ENCODE measurements around the gene KL. TPM values are rescaled to one million over a fixed set of nuclear protein-coding genes. Genes with fewer than 3 reads are reported as not detected.

The KL gene
- total RNA-seq, 1 donor from 2014 or later: 1.9 TPM

DNA sequence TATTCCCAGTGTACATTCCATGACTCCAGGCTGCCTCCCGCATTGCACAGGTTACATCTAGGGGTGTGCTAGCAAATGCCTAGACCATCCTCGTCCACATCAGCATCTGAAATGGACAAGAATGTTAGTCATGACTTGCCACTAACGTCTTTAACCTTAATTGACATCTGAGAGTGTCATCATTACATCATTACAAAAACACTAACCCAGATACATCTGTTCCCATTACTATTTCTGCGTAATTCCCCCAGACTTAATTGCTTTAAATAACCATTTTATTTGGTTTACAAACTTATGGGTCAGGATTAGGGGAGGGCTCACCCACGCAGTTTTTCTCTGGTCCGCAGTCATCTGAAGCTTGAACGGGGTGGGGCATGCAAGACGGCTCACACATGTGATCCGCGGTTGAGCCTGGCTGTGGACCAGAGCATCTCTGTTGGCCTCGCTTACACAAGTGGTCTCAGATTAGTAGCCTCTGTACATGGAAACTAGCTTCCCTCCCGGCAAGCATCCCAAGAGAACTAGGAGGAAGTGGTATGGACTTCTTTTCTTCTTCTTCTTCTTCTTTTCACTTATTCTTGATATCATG lies 15.9 kb downstream of the KL start:
- intact Hi-C loops (cut with DNase I): no loop called here
- no peak for DNase-seq (ENCODE audit: low spot score)

DNA sequence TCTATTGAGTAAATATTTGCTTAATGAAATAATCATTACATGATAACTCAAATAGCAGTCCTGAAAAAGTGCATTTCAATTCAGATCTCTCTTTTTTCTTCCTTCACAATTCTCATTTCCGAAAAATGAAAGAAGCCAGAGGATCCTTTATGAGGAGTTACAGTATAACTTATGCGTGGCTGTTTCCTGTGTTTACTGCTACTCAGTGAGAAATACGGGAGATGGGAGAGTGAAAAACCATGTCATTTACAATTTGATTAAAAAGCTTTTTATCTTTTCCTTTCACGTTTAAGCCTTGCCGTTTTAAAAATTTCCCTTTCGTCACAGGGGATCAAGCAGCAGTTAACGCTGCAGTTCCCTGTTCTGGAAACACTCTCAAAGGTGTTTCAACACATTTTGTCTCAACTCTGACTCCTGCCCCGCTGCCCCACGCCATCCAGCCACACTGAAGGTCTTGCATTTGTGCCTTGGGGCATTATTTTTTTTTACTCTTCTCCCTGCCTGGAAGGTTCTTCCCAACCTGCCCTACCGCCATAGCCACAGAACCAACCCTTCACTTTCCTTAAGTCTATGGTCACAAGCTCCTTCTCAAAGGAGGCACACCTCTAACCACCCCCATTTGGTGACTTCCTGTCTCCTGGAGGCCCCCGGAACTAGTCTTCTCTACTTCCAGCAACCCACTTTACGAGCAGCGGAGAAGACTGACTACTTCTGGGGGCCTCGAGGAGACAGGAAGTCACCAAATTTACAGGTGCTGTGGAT lies 17.0 kb downstream of the KL start:
- DNase-seq (ENCODE audit: low spot score): no peak
- intact Hi-C loops (cut with DNase I): no loop called here

DNA sequence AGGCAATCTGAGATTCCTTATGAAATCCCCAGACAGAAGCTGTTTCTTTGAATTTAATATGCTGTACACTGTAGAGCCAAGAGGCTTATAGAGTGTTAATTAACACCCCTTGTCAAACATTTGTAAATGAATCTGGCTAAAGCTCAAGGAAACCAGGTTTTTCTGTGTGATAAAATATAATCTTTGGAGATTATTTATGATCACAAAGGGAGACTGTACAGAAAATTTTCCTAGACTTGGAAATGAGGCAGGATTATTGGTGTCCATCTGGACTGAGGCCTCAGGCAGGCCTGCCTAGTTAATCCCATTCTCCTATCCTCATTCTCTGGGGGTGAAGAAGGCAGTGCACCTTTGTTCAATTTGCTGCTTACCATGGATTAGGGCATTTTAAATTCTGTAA lies 17.8 kb downstream of the KL start:
- intact Hi-C loops (cut with DNase I): no loop called here
- no peak for DNase-seq (ENCODE audit: low spot score)

DNA sequence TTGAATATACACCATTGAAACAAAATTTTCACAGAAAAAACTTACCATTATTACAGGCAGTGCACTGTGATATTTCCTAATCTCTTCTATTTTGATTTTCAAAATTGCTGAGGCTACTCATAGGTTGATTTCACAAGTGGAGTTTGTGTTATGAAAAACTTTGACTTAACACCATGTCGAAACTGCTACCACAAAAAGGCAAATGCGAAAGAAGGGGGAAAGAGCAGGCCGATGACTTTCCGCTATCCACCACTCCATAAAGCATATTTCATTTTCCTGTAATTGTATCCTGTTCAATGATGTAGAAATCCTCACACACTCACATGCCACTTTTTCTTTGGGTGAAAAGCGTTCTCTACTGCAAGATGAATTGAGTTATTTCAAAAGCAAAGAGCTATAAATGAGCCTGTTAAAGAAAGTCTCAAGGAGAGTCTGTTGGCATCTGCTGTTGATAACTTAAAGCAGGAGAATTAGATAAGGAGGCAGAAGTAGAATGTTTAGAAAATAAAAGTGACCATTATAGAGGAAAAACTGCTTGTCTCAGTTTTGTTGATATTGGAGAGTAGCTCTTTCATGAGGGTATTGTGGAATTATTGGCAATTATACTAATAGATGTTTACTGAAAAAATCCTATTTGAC lies 18.8 kb downstream of the KL start:
- no peak for DNase-seq (ENCODE audit: low spot score)
- intact Hi-C loops (cut with DNase I): no loop called here

- DNase-seq (ENCODE audit: low spot score): no peak
- intact Hi-C loops (cut with DNase I): no loop called here
Observed at GRCh38 chr13:33037673-33038072, 21.4 kb downstream of the KL start.

- DNase-seq (ENCODE audit: low spot score): no peak
- intact Hi-C loops (cut with DNase I): no loop called here
Observed at GRCh38 chr13:33040090-33040489, 23.9 kb downstream of the KL start.

DNA sequence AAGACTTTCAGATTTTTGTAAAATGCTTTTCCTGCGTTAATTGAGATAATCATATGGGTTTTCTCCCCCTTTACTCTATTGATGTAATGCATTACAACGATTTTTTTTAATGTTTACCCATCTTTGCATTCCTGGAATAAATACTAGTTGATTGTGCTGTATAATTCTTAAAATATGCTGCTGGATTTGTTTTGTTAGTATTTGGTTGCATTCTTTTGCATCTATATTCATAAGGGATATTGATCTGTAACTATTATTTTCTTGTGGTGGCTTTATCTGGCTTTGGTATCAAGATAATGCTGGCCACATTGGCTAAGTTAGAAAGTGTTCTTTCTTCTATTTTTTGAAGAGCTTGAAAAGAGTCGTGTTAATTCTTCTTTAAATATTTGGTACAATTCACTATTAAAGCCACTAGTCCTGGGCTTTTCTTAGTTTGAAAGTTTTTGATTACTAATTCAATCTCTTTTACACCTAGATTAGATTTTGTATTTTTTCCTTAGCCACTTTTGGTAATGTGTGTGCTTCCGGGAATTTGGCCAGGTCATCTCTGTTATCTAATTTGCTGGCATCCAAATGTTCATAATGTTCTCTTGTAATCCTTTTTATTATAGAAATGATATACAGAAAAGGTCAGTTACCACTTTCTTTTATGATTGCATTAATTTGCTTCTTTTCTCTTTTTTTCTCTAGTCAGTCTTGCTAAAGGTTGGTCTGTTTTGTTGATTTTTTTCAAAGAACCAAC lies 29.8 kb downstream of the KL start:
- intact Hi-C loops (cut with DNase I): no loop called here
- DNase-seq (ENCODE audit: low spot score): no peak

GRCh38 chr13:33050161-33050560 lies 33.9 kb downstream of the KL start:
- no peak for DNase-seq (ENCODE audit: low spot score)
- intact Hi-C loops (cut with DNase I): no loop called here

DNA sequence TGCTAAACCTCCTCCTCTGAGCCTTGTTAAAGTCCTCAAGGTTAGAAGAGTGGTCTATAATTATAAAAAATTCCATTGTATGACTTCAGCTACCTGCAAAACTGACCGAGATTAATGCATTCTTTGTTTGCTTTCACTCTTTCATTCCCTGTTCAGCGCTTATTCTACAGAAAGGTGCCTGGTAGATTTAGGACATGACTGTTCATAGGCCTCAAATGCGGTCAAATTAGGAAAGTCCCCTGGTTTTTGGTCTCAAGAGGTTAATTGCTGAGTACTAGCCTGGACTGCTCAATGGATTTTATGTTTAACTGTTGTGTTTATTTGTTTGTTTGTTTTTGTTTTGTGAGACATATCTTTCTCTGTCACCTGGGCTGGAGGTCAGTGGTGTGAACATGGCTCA lies 35.4 kb downstream of the KL start:
- intact Hi-C loops (cut with DNase I): no loop called here
- no peak for DNase-seq (ENCODE audit: low spot score)

GRCh38 chr13:33052506-33053280 lies 36.5 kb downstream of the KL start:
- intact Hi-C loops (cut with DNase I): no loop called here
- DNase-seq (ENCODE audit: low spot score): no peak

- intact Hi-C loops (cut with DNase I): no loop called here
- DNase-seq (ENCODE audit: low spot score): no peak
Observed at GRCh38 chr13:33053397-33054066, 37.3 kb downstream of the KL start.

DNA sequence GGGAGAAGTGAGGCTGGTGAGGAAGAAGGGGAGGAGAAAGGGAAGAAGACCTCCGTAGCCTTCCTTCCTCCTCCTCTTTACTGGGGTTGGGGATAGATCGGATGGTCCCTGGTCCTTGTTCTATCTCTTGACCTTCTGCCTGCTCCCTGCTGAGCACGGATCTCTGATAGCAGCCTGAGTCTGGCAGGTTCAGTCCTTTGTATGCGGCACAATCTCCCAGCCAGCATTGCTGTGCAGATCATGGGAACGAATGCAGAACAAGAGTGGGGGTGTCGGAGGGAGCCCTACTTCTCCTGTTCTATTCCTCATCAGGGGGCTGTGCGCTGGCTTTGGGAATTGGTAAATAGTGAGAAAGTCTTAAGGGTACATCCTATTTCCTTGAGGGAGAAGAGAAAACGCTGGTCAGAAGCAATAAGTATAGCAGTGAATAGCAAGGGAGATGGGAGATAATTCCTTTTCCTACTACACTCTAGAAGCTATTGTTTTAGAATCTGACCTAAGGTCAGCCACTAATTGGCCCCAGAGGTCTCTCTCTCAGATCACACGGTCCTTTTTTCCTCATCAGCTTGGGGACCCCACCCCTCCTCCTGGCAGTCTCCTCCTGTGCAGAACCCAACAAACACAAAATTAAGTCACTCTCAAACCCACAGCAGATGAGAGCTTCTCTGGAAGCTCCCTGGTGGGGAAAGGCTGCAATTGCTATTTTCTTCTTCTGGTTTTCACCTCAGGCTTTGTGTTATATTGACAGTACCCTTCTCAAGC lies 41.0 kb downstream of the KL start:
- intact Hi-C loops (cut with DNase I): no loop called here
- DNase-seq (ENCODE audit: low spot score): no peak

- no peak for DNase-seq (ENCODE audit: low spot score)
- intact Hi-C loops (cut with DNase I): no loop called here
Observed at GRCh38 chr13:33058776-33059327, 42.6 kb downstream of the KL start.

GRCh38 chr13:33060815-33061214 lies 44.6 kb downstream of the KL start:
- DNase-seq (ENCODE audit: low spot score): no peak
- intact Hi-C loops (cut with DNase I): no loop called here

GRCh38 chr13:33066329-33066728 lies 50.1 kb downstream of the KL start:
- intact Hi-C loops (cut with DNase I): no loop called here
- DNase-seq (ENCODE audit: low spot score): no peak

- intact Hi-C loops (cut with DNase I): no loop called here
- no peak for DNase-seq (ENCODE audit: low spot score)
Observed at GRCh38 chr13:33069365-33069764, 53.1 kb downstream of the KL start.

- no peak for DNase-seq (ENCODE audit: low spot score)
- intact Hi-C loops (cut with DNase I): no loop called here
Observed at GRCh38 chr13:33070713-33071112, 54.5 kb downstream of the KL start.

DNA sequence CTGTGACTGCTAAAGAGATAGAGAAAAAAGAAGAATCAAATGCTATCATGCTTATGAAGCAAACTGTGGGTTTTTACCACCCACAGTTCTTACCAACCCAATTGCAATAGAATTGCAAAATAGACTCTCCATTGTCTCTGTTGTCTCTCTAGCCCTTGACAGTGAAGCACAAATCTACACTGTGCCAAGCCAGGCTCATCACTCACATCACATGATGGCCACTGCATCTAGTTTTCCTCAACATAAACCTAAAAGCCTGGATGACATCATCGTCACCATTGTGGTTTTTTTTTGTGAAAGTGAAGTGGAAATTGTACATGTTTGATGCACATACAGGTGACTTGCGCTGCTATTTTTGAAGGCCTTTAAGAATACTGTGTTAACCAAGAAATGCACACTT lies 56.1 kb downstream of the KL start:
- intact Hi-C loops (cut with DNase I): no loop called here
- no peak for DNase-seq (ENCODE audit: low spot score)

Measured in cardiac septum (tissue), 1 donor.